Stimulated activated CD8-positive, alpha-beta memory T cell treated with anti-CD3 and anti-CD28 coated beads, Interleukin-7, amount 100 ng/mL, for 48 hours (primary cell): ENCODE measurements around the gene CPO.

ENCODE experiments used
- DNase-seq, 2 donors: peaks; one replicate each; pipeline ENCODE4 v3.0.0-alpha.2; 2020; ENCODE audit warnings: low read depth in 1 of 2; ENCODE audit errors: extremely low read depth in 1 of 2

Gene CPO

GRCh38 chr2:207012461-207012860 lies 73.1 kb downstream of the CPO start:
- no peak for DNase-seq

GRCh38 chr2:207014424-207014823 lies 75.1 kb downstream of the CPO start:
- no peak for DNase-seq

GRCh38 chr2:207015901-207016300 lies 76.6 kb downstream of the CPO start:
- no peak for DNase-seq
